Lower lobe of right lung (tissue), 2 donors: ENCODE measurements around the gene IMMP1L. TPM values are rescaled to one million over a fixed set of nuclear protein-coding genes. Genes with fewer than 3 reads are reported as not detected.
A peak's percentile ranks its signal among the peaks of the same experiment; 100 is the strongest.

Experiments
- ATAC-seq, 2 donors: fragments of 200-7000 bp; cut with Tn5 transposase; one replicate each; pipeline ENCODE4 v1.9.1; 2020 to 2022; ENCODE audit warnings: mild to moderate bottlenecking in 2 of 2, moderate library complexity in 2 of 2
- DNase-seq: peaks from one replicate; pipeline ENCODE4 v3.0.0-alpha.2; 2020
- H3K27ac ChIP-seq: fragments of 200-600 bp; one replicate; pipeline ENCODE4 v1.8.0; 2022
- H3K27me3 ChIP-seq: fragments of 200-600 bp; one replicate; pipeline ENCODE4 v1.8.0; 2022; ENCODE audit warnings: low read depth
- H3K36me3 ChIP-seq: fragments of 200-600 bp; one replicate; pipeline ENCODE4 v1.8.0; 2022; ENCODE audit warnings: mild to moderate bottlenecking
- H3K4me1 ChIP-seq: fragments of 200-600 bp; one replicate; pipeline ENCODE4 v1.8.0; 2022
- H3K4me3 ChIP-seq: fragments of 200-600 bp; one replicate; pipeline ENCODE4 v1.8.0; 2022; ENCODE audit warnings: mild to moderate bottlenecking
- H3K9me3 ChIP-seq: fragments of 200-600 bp; one replicate; pipeline ENCODE4 v1.8.0; 2022
- CTCF ChIP-seq: fragments of 200-600 bp; IDR thresholded peaks from one replicate; pipeline ENCODE4 v1.8.0; 2022; ENCODE audit warnings: antibody characterized with exemption, mild to moderate bottlenecking
- intact Hi-C: fragments of 100-400 bp; cut with DNase I; formaldehyde crosslinking; loops from one replicate; pipeline ENCODE4 v1.11.0; 2022
- total RNA-seq: library from RNA; stranded (reverse); fragmentation: NEBNext Ultra II Directional; extraction: Animal tissue kit (Norgen Biotek cat#: 25700); gene quantifications from one replicate; pipeline ENCODE4 v1.2.1, GENCODE V29; 2021
- donor health status: DM: no; HTN: yes; CAD: no; lungs with severe emphysema.

The IMMP1L gene
- total RNA-seq, 1 donor from 2014 or later: 14.4 TPM

- no peaks in the 10 kb centered on the region for H3K9me3 ChIP-seq
- H3K36me3 ChIP-seq: no peaks in the 10 kb centered on the region
- ATAC-seq (no peak), DNase-seq (no peak)
- peak; percentile 40 for TF ChIP-seq CTCF
- no peak overlapping the region for H3K27ac ChIP-seq
- intact Hi-C loops: no loop called here
- H3K27me3 ChIP-seq: no peaks in the 10 kb centered on the region
- H3K4me1 ChIP-seq: no peaks in the 10 kb centered on the region
- H3K4me3 ChIP-seq: no peak overlapping the region
Observed at GRCh38 chr11:31487848-31488247, 21.6 kb downstream of the IMMP1L start.

- H3K4me1 ChIP-seq: no peaks in the 10 kb centered on the region
- no peaks in the 10 kb centered on the region for H3K9me3 ChIP-seq
- H3K4me3 ChIP-seq: no peak overlapping the region
- ATAC-seq: no peak
- H3K27me3 ChIP-seq: no peaks in the 10 kb centered on the region
- H3K36me3 ChIP-seq: no peaks in the 10 kb centered on the region
- no peak for TF ChIP-seq CTCF
- intact Hi-C loops: no loop called here
- no peak overlapping the region for H3K27ac ChIP-seq
- DNase-seq: no peak
Observed at GRCh38 chr11:31484497-31484896, 24.9 kb downstream of the IMMP1L start.

- TF ChIP-seq CTCF: no peak
- H3K27me3 ChIP-seq: no peaks in the 10 kb centered on the region
- DNase-seq (no peak), ATAC-seq (no peak)
- no peaks in the 10 kb centered on the region for H3K9me3 ChIP-seq
- no peaks in the 10 kb centered on the region for H3K36me3 ChIP-seq
- intact Hi-C loops: no loop called here
- no peaks in the 10 kb centered on the region for H3K4me1 ChIP-seq
- H3K4me3 ChIP-seq: no peak overlapping the region
- no peak overlapping the region for H3K27ac ChIP-seq
Observed at GRCh38 chr11:31480930-31481329, 28.5 kb downstream of the IMMP1L start.

- DNase-seq: no peak
- Histone ChIP-seq H3K4me3 (no peak overlapping the region), H3K9me3 (no peaks in the 10 kb centered on the region), H3K4me1 (no peaks in the 10 kb centered on the region), H3K27ac (no peak overlapping the region), H3K27me3 (no peaks in the 10 kb centered on the region), H3K36me3 (no peaks in the 10 kb centered on the region)
- no peak for TF ChIP-seq CTCF
- intact Hi-C loops: no loop called here
- no peak for ATAC-seq
Observed at GRCh38 chr11:31479066-31479465, 30.4 kb downstream of the IMMP1L start.

GRCh38 chr11:31478223-31478590 is 31.2 kb downstream of the IMMP1L start:
- Histone ChIP-seq H3K4me1 (no peaks in the 10 kb centered on the region), H3K9me3 (no peaks in the 10 kb centered on the region)
- intact Hi-C loops: no loop called here

More at GRCh38 chr11:31478223-31478590, 31.2 kb downstream of the IMMP1L start:
- no peaks in the 10 kb centered on the region for H3K36me3 ChIP-seq
- no peaks in the 10 kb centered on the region for H3K27me3 ChIP-seq
- TF ChIP-seq CTCF: no peak
- no peak overlapping the region for H3K4me3 ChIP-seq
- ATAC-seq (no peak), DNase-seq (no peak)
- no peak overlapping the region for H3K27ac ChIP-seq
